Endothelial cell of umbilical vein (primary cell): Measurements from ENCODE around the gene RAB33B.

ENCODE experiments used
- MAX ChIP-seq: IDR thresholded peaks from 2 replicates; pipeline ENCODE4 v1.6.1; 2011; ENCODE audit not compliant: insufficient read depth, insufficient read length
- POLR2AphosphoS5 ChIP-seq: IDR thresholded peaks from 2 replicates; pipeline ENCODE4 v1.6.1; 2012; ENCODE audit warnings: low read depth, mild to moderate bottlenecking, control low read depth, low read length, moderate library complexity; ENCODE audit not compliant: insufficient read depth
- TF ChIP-seq, protein P1 (sequence below), 2 donors: IDR thresholded peaks; 1 replicate in 1 of 2; 2 replicates in 1 of 2; pipeline ENCODE4 v1.5.1; 2011; ENCODE audit warnings: low read length in 2 of 2, mild to moderate bottlenecking in 2 of 2, moderate library complexity in 2 of 2, control low read depth in 1 of 2, inconsistent platforms in 1 of 2, low read depth in 1 of 2; ENCODE audit not compliant: insufficient read depth in 1 of 2; ENCODE audit errors: extremely low read depth in 1 of 2

- TF ChIP-seq MAX (no peak), POLR2AphosphoS5 (no peak)
- TF ChIP-seq, protein P1, sequence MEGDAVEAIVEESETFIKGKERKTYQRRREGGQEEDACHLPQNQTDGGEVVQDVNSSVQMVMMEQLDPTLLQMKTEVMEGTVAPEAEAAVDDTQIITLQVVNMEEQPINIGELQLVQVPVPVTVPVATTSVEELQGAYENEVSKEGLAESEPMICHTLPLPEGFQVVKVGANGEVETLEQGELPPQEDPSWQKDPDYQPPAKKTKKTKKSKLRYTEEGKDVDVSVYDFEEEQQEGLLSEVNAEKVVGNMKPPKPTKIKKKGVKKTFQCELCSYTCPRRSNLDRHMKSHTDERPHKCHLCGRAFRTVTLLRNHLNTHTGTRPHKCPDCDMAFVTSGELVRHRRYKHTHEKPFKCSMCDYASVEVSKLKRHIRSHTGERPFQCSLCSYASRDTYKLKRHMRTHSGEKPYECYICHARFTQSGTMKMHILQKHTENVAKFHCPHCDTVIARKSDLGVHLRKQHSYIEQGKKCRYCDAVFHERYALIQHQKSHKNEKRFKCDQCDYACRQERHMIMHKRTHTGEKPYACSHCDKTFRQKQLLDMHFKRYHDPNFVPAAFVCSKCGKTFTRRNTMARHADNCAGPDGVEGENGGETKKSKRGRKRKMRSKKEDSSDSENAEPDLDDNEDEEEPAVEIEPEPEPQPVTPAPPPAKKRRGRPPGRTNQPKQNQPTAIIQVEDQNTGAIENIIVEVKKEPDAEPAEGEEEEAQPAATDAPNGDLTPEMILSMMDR (IDR thresholded peaks at IDR 0.05; ENCODE audit: extremely low read depth in 1 of 2, insufficient read depth in 1 of 2, low read depth in 1 of 2, low read length in 2 of 2), result no peak
Measured at GRCh38 chr4:139489638-139490037, 35.7 kb downstream of the RAB33B start.
